Measurements from ENCODE around the gene SUPT20H. TPM values are rescaled to one million over a fixed set of nuclear protein-coding genes. Genes with fewer than 3 reads are reported as not detected.

Gene SUPT20H
- polyA plus RNA-seq, 1 donor (not counting 4 experiments of a cell fraction or from before 2014, with no cell fraction given) = 65.4 TPM

DNA sequence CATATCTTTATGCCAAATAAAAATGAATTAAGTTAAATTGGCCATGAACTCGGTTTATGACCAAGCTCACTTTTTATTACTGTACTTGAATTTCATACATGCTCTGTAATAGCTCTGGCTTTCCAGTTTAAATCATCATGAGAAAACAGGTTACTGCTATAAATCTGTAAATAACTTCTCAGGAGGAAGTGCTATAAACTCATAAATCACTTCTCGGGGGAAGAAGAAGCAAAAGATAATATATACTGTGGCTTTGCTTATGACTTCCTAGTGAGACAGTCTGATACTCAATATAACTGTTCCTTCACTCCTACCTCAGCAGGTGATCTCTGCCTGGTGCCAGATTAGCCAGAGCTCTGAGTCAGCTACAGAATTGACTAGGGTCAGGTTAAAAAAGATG lies 12.5 kb downstream of the SUPT20H start:
- FAIRE-seq (no peak), DNase-seq (ENCODE audit: low read depth, low spot score) (no peak)
- Histone ChIP-seq H3K4me3 (ENCODE audit: control insufficient read depth in 2 of 3, extremely low read depth in 1 of 3, insufficient read depth in 2 of 3, low read depth in 1 of 3, low read length in 3 of 3) (no peak overlapping the region), H3K4me2 (ENCODE audit: control insufficient read depth, extremely low read depth, insufficient read depth, low read depth, low read length) (no peak overlapping the region), H3K9me1 (ENCODE audit: control insufficient read depth, extremely low read depth, insufficient read depth, low read length) (no peaks in the 10 kb centered on the region), H4K20me1 (ENCODE audit: control insufficient read depth, extremely low read depth, insufficient read depth, low read length) (no peaks in the 10 kb centered on the region), H3K4me1 (ENCODE audit: control insufficient read depth, extremely low read depth, insufficient read depth, low read length) (no peaks in the 10 kb centered on the region), H3K27me3 (ENCODE audit: control insufficient read depth, extremely low read depth, insufficient read depth, low read length) (no peaks in the 10 kb centered on the region), H3K79me2 (ENCODE audit: control insufficient read depth, insufficient read depth, low read length) (peaks cover 27% of the 10 kb centered on the region), H2AFZ (ENCODE audit: control insufficient read depth, low read length) (no peak overlapping the region), H3K27ac (ENCODE audit: control insufficient read depth, insufficient read depth, low read length) (no peak overlapping the region), H3K9me3 (ENCODE audit: control insufficient read depth, low read depth, low read length) (no peaks in the 10 kb centered on the region), H3K9ac (ENCODE audit: control insufficient read depth, extremely low read depth, insufficient read depth, low read length) (no peak overlapping the region), H3K36me3 (ENCODE audit: control insufficient read depth in 2 of 2, extremely low read depth in 1 of 2, insufficient read depth in 2 of 2, low read length in 2 of 2) (peaks cover 9 to 19% of the 10 kb centered on the region in 2 experiments)
- TF ChIP-seq, protein P1, sequence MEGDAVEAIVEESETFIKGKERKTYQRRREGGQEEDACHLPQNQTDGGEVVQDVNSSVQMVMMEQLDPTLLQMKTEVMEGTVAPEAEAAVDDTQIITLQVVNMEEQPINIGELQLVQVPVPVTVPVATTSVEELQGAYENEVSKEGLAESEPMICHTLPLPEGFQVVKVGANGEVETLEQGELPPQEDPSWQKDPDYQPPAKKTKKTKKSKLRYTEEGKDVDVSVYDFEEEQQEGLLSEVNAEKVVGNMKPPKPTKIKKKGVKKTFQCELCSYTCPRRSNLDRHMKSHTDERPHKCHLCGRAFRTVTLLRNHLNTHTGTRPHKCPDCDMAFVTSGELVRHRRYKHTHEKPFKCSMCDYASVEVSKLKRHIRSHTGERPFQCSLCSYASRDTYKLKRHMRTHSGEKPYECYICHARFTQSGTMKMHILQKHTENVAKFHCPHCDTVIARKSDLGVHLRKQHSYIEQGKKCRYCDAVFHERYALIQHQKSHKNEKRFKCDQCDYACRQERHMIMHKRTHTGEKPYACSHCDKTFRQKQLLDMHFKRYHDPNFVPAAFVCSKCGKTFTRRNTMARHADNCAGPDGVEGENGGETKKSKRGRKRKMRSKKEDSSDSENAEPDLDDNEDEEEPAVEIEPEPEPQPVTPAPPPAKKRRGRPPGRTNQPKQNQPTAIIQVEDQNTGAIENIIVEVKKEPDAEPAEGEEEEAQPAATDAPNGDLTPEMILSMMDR (optimal IDR thresholded peaks at IDR 0.05 in 1 of 3, IDR thresholded peaks at IDR 0.05 in 1 of 3, conservative IDR thresholded peaks at IDR 0.05 in 1 of 3; ENCODE audit: extremely low read depth in 1 of 3, insufficient read depth in 2 of 3, low read length in 3 of 3) = no peak
- TF ChIP-seq EZH2 (IDR thresholded peaks at IDR 0.05; ENCODE audit: low read length) = no peak
- dilution Hi-C loops (cut with MboI; ENCODE audit: extremely low pct_ligation_motif_present, low sequenced_read_pairs) = no loop called here

DNA sequence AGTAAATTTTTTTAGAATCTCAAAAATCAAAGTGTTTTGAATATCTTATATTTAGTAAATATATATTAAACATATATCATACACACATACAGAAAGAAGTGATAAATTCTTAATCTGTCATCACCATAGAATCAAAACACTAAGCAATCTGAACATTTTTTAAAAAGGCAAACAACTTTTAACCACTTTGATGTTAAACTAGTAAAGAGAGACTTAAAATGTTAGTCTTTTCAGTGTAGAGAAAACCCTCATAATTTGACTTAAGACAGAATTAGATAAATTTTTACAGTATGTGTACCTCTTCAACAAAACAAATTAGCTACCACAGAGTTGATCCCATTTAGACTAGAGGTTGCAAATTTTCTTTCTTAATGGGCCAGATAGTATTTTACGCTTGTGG lies 13.4 kb downstream of the SUPT20H start:
- peaks cover 18% of the 10 kb centered on the region for H3K79me2 ChIP-seq (ENCODE audit: control insufficient read depth, insufficient read depth, low read length)
- H3K27me3 ChIP-seq (ENCODE audit: control insufficient read depth, extremely low read depth, insufficient read depth, low read length) = no peaks in the 10 kb centered on the region
- no peak overlapping the region for H3K27ac ChIP-seq (ENCODE audit: control insufficient read depth, insufficient read depth, low read length)
- dilution Hi-C loops (cut with MboI; ENCODE audit: extremely low pct_ligation_motif_present, low sequenced_read_pairs) = no loop called here
- no peak for DNase-seq (ENCODE audit: low read depth, low spot score)
- no peaks in the 10 kb centered on the region for H3K9me3 ChIP-seq (ENCODE audit: control insufficient read depth, low read depth, low read length)
- no peak for FAIRE-seq
- peaks cover 9 to 22% of the 10 kb centered on the region in 2 experiments for H3K36me3 ChIP-seq (ENCODE audit: control insufficient read depth in 2 of 2, extremely low read depth in 1 of 2, insufficient read depth in 2 of 2, low read length in 2 of 2)
- H3K4me3 ChIP-seq (ENCODE audit: control insufficient read depth in 2 of 3, extremely low read depth in 1 of 3, insufficient read depth in 2 of 3, low read depth in 1 of 3, low read length in 3 of 3) = no peak overlapping the region
- H3K4me1 ChIP-seq (ENCODE audit: control insufficient read depth, extremely low read depth, insufficient read depth, low read length) = no peaks in the 10 kb centered on the region
- H3K4me2 ChIP-seq (ENCODE audit: control insufficient read depth, extremely low read depth, insufficient read depth, low read depth, low read length) = no peak overlapping the region
- H4K20me1 ChIP-seq (ENCODE audit: control insufficient read depth, extremely low read depth, insufficient read depth, low read length) = no peaks in the 10 kb centered on the region
- TF ChIP-seq EZH2 (IDR thresholded peaks at IDR 0.05; ENCODE audit: low read length) = no peak
- TF ChIP-seq, protein P1 (optimal IDR thresholded peaks at IDR 0.05 in 1 of 3, IDR thresholded peaks at IDR 0.05 in 1 of 3, conservative IDR thresholded peaks at IDR 0.05 in 1 of 3; ENCODE audit: extremely low read depth in 1 of 3, insufficient read depth in 2 of 3, low read length in 3 of 3) = no peak
- H3K9ac ChIP-seq (ENCODE audit: control insufficient read depth, extremely low read depth, insufficient read depth, low read length) = no peak overlapping the region
- H3K9me1 ChIP-seq (ENCODE audit: control insufficient read depth, extremely low read depth, insufficient read depth, low read length) = no peaks in the 10 kb centered on the region
- H2AFZ ChIP-seq (ENCODE audit: control insufficient read depth, low read length) = no peak overlapping the region

Measured in keratinocyte (primary cell).